Hippocampal formation (tissue), 2 donors: ENCODE results near the gene DNAH12.
"Not testable (repeated sequence)": the region's sequence is repeated elsewhere in the genome, so short reads cannot be mapped to it uniquely, and the experiment has no call there.

ENCODE experiments used
- DNase-seq, 2 donors: peaks; one replicate each; lab custom pipeline; 2025; lab: John Stamatoyannopoulos, UW

Gene DNAH12

DNA sequence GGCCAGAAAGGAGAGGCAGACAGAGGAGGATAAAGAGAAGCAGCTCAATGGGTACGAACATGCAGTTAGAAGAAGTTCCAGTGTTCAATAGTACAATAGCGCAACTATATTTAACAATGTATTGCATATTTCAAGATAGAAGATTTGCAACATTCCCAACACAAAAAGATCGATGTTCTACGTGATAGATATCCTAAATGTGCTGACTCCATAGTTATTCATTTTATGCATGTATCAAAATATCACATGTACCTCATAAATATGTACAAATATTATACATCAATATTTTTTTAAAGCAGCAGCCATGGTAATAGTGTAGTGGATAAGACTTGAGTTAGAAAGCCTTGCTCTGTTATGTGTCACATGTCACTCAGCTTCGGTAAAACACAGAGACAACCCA, 141.5 kb downstream of the DNAH12 start:
- no peak for DNase-seq

GRCh38 chr3:57397175-57398026, 146.7 kb downstream of the DNAH12 start:
- peak; percentile 2 to 3 for DNase-seq

- no peak for DNase-seq
Observed at GRCh38 chr3:57393977-57394376, 150.2 kb downstream of the DNAH12 start.

DNA sequence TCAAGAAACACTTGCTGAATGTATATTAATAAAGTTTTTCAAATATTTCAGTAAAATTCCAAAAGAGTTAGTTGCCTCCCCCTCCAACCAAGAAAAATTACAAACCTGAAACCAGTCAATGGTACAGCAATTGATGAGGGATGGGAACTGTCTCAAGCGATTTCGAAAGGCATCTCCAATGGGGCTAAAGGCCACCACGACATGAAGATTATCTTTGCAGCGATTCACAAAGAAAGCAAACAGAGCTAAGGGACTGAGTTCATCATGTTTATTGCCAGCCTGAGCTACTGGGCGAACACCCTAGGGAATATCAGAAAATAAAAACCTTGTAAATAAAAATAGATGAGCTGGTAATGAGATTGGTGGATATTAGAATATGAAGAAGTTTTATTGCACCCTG, 152.4 kb downstream of the DNAH12 start:
- DNase-seq = no peak

DNA sequence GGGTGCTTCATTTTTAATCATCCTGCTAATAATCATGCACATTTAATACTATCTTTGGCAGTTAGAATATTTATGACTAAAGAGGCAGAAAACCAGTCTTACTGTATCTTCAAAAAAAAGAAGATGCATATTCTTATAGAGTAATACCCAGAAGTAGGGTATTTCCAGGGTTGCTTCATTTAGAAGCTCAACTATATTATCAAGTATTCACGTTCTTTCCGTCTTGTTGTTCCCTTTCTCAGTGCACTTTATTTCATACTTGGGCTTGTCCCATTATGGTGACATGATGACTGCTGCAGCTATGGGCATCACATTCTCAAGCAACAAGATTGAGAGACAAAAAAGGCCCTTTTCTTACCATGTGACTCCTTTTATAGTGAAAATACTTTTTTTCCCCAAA, 154.9 kb downstream of the DNAH12 start:
- DNase-seq = no peak

DNA sequence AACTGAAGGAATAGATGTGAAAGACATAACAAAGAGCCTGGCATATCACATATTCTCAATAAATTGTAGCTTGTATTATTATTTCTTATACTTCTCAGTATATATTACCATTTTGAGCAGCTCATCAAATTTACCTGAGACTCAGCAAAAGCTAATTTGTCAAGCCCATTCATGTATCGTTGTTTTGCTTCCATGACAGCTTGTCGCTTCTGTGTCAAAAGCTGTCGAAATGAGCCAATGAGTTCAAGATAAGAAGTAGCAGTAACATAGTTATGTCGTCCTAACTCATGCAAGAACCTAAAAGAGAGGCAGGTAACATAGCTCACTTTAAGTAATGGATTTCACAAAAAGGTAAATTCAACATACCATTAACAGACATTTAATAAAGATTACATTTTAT, 157.8 kb downstream of the DNAH12 start:
- no peak for DNase-seq

- DNase-seq = no peak
Observed at GRCh38 chr3:57385498-57385897, 158.6 kb downstream of the DNAH12 start.

GRCh38 chr3:57383838-57384237, 160.3 kb downstream of the DNAH12 start:
- DNase-seq = no peak

DNA sequence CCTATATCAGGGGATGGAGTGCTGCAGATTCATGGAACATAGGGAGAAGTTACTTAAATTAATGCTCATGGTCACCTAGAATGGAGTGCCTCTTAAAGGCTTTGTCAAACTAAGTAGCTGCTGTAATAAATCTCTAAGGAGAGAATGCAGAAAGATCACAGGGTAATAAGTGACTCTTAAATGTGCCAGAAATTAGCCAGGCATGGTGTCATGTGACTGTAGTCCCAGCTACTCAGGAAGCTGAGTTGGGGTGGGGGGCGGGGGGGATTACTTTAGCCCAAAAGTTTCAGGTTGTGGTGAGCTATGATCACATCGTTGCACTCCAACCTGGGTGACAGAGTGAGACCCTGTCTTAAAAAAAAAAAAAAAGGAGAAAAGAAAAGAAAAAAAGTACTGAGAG, 160.7 kb downstream of the DNAH12 start:
- no peak for DNase-seq

DNA sequence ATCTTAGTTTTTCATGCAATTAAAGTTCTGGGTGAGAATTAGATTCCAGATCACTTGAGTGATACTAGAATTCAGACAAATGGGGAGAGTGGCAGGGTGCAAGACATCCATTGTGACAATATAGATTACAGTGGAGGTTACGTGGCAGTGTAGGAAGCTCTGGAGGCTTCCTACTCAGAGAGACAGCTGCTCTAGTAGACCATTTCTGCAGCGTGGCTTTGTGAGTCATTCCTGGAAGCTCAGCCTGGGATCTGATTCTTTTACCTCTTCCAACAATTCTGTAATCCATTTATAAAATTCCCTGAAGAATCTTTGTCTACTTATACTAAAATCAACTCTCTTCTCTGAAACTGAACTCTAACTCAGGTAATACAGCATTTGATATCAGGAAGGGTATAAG, 161.2 kb downstream of the DNAH12 start:
- DNase-seq = peak in 1 of 2 donors; percentile 0

GRCh38 chr3:57370341-57370740, 173.8 kb downstream of the DNAH12 start:
- no peak for DNase-seq

- not testable (repeated sequence) for DNase-seq
Observed at GRCh38 chr3:57365089-57365488, 179.1 kb downstream of the DNAH12 start.

GRCh38 chr3:57356275-57356674, 187.9 kb downstream of the DNAH12 start:
- not testable (repeated sequence) for DNase-seq

GRCh38 chr3:57354768-57355167, 189.4 kb downstream of the DNAH12 start:
- DNase-seq = no peak

GRCh38 chr3:57350271-57350670, 193.9 kb downstream of the DNAH12 start:
- no peak for DNase-seq

DNA sequence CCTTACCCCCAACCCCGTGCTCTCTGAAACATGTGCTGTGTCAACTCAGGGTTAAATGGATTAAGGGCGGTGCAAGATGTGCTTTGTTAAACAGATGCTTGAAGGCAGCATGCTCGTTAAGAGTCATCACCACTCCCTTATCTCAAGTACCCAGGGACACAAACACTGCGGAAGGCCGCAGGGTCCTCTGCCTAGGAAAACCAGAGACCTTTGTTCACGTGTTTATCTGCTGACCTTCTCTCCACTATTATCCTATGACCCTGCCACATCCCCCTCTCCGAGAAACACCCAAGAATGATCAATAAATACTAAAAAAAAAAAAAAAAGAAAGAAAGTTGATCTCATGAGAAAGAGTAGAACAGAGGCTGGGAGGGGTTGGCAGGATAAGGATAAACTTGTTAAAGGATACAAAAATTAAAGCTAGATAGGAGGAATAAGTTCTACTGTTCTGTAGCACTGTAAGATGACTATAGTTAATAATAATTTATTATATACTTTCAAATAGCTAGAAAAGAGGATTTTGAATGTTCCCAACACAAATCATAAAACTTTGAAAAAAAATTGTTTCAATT, 205.0 kb downstream of the DNAH12 start:
- DNase-seq = not testable (repeated sequence)

DNA sequence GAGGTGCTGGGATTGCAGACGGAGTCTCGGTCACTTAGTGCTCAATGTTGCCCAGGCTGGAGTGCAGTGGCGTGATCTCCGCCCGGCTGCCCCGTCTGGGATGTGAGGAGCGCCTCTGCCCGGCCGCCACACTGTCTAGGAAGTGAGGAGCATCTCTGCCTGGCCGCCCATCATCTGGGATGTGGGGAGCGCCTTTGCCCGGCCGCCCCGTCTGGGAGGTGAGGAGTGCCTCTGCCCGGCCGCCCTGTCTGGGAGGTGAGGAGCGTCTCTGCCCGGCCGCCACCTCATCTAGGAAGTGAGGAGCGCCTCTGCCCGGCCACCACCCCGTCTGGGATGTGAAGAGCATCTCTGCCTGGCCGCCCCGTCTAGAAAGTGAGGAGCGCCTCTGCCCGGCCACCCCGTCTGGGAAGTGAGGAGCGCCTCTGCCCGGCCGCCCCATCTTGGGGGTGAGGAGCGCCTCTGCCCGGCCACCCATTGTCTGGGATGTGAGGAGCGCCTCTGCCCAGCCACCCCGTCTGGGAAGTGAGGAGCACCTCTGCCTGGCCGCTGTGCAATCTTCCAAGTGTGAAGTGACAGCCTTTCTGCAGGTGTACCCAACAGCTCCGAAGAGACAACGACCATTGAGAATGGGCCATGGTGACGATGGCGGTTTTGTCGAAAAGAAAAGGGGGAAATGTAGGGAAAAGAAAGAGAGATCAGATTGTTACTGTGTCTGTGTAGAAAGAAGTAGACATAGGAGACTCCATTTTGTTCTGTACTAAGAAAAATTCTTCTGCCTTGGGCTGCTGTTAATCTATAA, 205.7 kb downstream of the DNAH12 start:
- not testable (repeated sequence) for DNase-seq

DNA sequence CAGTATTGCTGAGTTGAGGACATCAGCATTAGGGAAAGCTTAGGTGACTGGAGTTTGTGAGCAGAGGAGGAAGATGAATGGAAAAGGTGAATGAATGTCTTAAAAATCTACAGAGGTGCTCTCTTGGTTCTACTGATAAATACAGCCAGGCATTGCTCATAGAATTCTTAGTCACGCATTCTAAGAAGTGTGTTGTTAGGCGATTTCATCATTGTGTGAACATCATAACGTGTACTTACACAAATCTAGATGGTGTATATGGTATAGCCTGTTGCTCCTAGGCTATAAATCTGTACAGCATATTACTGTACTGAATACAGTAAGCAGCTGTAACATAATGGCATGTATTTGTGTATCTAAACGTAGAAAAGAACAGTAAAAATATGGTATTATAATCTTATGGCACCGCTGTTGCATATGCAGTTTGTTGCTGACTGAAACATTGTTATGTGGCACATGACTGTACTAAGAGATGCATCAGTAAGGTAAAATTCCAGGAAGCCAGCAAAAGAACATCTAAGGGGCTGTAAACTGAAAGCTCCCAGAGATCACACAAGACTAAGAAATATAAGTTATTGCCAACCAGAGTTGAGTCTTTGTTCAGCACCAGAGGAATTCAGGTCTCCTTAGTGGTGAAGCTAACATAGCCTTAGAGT, 208.7 kb downstream of the DNAH12 start:
- no peak for DNase-seq

- DNase-seq = no peak
Observed at GRCh38 chr3:57331078-57331610, 213.0 kb downstream of the DNAH12 start.

DNA sequence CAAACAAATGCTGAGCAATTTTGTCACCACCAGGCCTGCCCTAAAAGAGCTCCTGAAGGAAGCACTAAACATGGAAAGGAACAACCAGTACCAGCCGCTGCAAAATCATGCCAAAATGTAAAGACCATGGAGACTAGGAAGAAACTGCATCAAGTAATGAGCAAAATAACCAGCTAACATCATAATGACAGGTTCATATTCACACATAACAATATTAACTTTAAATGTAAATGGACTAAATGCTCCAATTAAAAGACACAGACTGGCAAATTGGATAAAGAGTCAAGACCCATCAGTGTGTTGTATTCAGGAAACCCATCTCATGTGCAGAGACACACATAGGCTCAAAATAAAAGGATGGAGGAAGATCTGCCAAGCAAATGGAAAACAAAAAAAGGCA, 217.6 kb downstream of the DNAH12 start:
- DNase-seq = not testable (repeated sequence)

GRCh38 chr3:57314204-57314603, 229.9 kb downstream of the DNAH12 start:
- DNase-seq = no peak
